GM12891 (cell line): ENCODE measurements around the gene CNN2.
A peak's percentile ranks its signal among the peaks of the same experiment; 100 is the strongest.

Experiments
- DNase-seq: peaks from one replicate; pipeline ENCODE4 v3.0.0; 2011; ENCODE audit warnings: low spot score; ENCODE audit not compliant: insufficient read length
- FAIRE-seq: peaks from 2 replicates; lab custom pipeline; 2011; peaks lifted over from hg19 to GRCh38; lab: Jason Lieb, UNC
- PAX5 ChIP-seq: IDR thresholded peaks from 2 replicates; pipeline ENCODE4 v1.6.1; 2011; ENCODE audit warnings: low read length, moderate library complexity, mild to moderate bottlenecking; ENCODE audit not compliant: insufficient read depth, severe bottlenecking
- POLR2A ChIP-seq: IDR thresholded peaks from 2 replicates; pipeline ENCODE4 v1.6.1; 2011; ENCODE audit warnings: low read depth, low read length, control low read depth
- POLR2AphosphoS5 ChIP-seq: IDR thresholded peaks from 2 replicates; pipeline ENCODE4 v1.6.1; 2011; ENCODE audit warnings: low read depth, low read length, control low read depth
- POU2F2 ChIP-seq: IDR thresholded peaks from 2 replicates; pipeline ENCODE4 v1.6.1; 2011; ENCODE audit warnings: low read depth, mild to moderate bottlenecking, control low read depth, low read length, moderate library complexity
- SPI1 ChIP-seq: IDR thresholded peaks from 2 replicates; pipeline ENCODE4 v1.6.1; 2011; ENCODE audit warnings: low read depth, low read length, control low read depth
- TAF1 ChIP-seq: IDR thresholded peaks from 2 replicates; pipeline ENCODE4 v1.6.1; 2011; ENCODE audit warnings: low read depth, low read length, control low read depth

CNN2 gene

DNA sequence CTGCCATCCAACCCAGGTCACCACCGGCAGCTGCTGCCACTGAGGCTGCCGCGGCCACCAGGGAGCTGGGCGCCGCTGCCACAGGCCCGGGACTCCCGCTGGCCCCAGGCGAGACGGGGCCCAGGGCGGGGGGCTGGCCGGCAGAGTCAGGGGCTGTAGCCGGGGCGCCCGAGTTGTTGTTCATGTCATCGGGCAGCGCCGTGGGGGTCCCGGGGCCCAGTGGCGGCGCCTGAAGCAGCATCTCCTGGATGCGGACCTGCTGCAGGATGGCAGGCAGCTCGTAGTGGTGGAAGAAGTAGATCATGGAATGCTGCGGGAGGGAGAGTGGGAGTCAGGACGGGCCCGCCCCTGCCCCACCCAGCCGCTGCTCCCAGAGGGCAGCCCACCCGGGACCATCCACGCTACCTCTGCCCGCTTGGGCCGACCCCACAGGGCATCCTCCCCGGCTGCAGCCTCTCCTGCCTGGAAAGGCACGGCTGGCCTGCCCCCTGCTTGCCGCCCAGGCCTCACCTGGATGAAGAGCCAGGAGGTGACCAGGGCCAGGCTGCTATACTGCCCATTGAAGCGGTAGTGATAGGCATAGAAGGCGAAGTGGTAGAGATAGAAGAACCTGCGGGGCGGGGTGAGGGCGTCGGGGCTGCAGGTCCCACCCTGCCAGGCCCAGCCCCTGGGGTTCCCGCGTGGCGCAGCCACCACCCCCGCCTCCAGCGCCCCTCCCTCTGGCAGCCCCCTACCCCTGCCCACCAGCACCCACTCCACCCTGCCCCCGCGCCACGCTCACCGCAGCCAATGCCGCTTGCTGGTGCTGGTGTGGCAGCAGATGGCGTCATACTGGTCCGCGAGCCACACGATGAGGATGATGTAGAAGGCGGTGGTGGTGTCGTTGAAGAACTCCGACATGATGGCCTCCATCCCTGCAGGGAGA is 15.6 kb upstream of the CNN2 start:
- no peak for FAIRE-seq
- TF ChIP-seq POLR2A (no peak), POLR2AphosphoS5 (no peak), PAX5 (no peak), TAF1 (no peak), POU2F2 (no peak), SPI1 (no peak)

DNA sequence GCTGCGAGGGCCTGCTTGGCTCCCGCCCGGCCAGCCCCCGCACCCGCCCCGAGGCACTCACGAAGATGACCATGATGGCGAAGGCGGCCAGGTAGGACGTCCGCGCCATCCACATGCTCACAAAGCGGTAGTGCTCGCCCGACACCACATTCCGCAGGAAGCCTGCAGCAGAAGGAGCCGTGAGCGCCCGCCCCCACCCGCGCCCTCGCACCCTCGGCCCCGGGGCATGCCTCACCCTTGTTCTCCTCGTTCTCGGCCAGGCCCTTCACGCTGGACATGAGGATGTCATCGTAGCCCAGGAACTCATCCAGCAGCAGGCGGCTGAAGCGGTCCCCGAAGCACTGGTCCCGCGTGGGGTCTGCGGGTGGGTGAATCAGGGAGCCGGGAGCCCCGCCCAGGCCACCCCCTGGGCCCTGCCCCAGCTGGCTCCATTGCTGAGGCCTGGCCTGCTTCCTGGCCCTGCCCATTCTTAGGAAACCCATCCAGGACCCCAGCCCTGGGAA is 14.5 kb upstream of the CNN2 start:
- no peak for DNase-seq
- TF ChIP-seq POLR2AphosphoS5 (no peak), SPI1 (no peak), PAX5 (no peak), TAF1 (no peak), POU2F2 (no peak), POLR2A (no peak)
- no peak for FAIRE-seq

More for the DNA sequence above, 15.6 kb upstream of the CNN2 start:
- no peak for DNase-seq

DNA sequence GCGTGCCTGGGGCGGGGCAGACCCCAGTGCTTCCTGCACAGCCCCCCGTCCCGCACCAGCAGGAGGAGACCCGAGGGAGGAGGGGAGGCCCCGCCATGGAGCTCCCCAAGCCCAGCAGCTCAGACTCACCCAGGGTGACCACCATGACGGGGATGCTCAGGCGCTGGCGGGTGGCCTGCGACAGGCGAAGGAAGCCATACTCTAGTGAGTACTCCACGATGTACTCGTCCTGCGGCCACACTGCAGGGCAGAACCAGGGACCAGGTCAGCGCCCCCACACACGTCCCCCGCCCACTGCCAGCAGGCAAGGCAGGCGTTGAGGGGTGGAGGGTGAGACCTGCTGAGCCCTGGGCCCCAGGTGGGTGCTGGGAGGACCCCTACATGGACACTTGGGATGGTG is 14.1 kb upstream of the CNN2 start:
- TF ChIP-seq POLR2AphosphoS5, result 0 out of 2 replicates have a peak, but pooled peaks have one; percentile 5
- TF ChIP-seq PAX5, result no peak
- DNase-seq (no peak), FAIRE-seq (no peak)

DNA sequence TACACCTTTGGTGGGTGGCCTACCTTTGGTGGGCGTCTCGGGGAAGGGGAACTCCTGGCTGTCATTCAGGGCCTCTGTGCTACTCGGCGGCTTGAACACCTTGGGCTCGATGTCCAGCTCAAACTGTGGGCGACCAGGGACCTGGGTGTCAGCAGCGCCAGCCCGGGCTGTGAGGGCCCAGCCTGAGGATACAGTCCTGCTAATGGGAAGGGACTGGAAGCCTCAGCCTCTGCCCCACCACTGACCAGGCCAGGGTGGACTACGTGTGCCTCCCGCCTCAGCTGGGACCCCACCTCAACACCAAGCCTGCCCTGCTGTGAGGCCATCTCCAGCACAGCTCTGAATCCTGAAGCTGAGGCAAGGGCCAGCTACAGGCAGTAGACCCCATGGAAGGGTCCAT is 13.2 kb upstream of the CNN2 start:
- TF ChIP-seq POLR2AphosphoS5 (no peak), POLR2A (0 out of 2 replicates have a peak, but pooled peaks have one; percentile 16)
- DNase-seq, result no peak
- no peak for FAIRE-seq

DNA sequence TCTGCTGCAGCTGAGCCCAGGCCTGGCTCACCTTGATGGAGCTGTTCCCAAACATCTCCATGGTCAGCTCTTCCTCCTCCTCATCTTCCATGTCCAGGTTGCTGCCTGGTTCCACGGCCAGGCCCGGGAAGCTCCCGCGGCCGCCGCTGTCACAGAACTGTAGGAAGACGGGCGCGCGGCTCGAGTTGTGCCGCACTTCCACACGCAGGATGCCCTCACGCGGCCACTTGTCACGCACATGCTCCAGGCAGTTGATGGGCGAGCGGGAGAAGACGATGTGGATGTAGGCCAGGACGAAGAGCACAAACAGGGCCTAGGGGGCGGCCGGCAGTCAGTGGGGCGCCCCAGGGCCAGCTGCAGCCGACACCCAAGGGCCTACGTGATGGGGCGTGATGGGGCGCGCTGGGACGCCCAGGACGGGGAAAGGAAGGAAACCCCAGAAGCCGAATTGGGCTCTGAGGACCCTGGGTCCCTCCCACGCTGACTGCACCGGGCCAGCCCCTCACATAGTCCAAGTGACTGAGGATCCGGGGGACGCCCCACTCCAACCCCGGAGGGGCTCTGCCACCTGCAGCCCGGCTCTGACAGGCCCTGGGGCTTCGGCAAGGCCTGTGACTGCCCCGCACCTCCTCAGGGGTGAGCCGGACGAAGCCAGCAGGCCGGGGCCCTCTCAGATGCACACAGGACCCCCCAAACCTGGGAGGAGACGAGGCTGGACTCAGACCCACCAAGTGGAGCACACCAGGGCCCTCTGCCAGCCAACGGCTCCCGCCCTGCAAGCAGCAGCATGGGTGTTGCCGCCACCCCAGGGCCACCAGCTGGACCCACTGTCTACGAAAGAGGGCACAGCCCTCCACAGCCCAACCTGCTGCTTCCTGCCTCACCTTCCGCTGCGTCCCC is 12.0 kb upstream of the CNN2 start:
- DNase-seq (no peak), FAIRE-seq (no peak)
- TF ChIP-seq TAF1 (no peak), POLR2A (no peak), POLR2AphosphoS5 (no peak; the same call in 1 of the 2 replicates), POU2F2 (no peak), PAX5 (no peak), SPI1 (no peak)

DNA sequence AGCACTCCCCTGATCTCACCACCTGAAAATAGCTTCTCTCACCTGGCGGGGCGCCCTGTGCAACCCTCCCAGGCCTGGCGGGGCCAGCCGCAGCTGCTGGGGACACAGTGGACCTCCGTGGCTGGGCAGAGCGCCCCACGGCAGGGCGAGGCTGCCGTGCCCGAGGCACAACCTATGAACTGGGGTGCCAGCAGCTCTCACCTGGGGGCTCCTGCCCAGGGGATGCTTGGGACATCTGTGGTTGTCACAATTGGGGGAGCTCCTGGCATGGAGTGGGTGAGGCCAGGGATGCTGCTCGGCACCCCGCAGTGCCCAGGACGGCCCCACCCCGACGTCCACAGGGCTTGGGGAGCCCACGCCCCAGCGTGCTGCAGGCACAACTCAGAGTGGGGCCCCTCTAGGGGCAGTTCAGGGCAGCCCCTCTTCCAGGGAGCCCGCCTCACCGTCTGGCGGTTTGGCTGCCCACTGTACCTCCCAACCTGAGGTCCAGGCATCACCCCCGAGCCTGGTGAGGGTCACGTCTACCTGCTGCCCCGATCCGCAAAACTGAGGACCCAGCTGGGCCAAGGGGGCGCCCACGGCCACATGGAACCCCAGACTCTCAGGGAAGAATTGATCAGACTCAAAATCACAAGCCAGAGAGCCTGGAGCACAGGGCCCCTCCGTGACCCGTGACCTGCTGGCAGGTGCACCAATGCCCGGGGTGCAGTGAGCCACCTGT is 11.2 kb upstream of the CNN2 start:
- TF ChIP-seq POLR2A (no peak), POU2F2 (no peak), SPI1 (no peak), POLR2AphosphoS5 (no peak), TAF1 (no peak), PAX5 (no peak)
- FAIRE-seq, result no peak
- no peak for DNase-seq

DNA sequence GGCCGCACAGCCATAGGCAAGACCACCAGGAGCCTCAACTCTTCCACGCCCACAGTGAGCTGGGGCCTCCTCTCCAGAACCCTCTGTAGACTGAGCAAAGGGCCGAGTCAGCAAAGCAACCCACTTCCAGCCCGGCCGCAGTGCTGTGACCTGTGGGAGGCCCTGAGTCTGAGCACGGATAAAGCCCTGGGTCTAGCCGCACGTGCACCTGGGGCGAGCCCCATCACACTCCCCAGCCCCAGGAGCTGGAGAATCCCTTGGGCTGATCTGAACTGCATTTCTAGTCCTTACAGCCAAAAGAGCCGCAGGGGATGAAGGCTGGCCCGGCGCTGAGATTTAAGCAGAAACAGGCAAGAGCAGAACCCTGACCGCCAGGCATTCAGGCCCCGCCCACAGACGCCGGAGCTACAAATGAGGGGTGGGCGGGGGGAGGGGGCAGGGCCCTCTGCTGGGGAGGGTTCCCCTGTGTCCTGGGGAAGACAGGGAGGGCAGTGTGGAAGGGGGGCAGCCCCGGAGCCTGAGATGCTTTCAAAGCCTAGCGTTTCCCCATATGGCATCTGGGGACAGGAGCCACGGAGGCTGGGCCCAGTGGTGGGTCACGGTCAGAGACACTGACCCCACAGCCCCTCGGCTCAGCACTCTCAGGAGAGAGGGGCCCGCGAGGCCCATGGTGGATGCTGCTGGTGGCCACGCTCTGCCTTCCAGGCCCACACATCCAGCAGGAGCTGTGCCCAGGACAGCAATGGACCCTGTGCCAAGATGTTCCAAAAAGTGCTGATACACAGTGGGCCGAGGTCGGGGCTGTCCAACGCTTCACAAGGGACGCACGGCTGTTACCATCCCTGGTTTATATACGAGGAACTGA is 10.4 kb upstream of the CNN2 start:
- no peak for FAIRE-seq
- no peak for TF ChIP-seq POLR2A
- no peak for TF ChIP-seq PAX5
- TF ChIP-seq TAF1, result no peak
- no peak for TF ChIP-seq POLR2AphosphoS5
- no peak for TF ChIP-seq SPI1
- TF ChIP-seq POU2F2, result no peak
- no peak for DNase-seq

DNA sequence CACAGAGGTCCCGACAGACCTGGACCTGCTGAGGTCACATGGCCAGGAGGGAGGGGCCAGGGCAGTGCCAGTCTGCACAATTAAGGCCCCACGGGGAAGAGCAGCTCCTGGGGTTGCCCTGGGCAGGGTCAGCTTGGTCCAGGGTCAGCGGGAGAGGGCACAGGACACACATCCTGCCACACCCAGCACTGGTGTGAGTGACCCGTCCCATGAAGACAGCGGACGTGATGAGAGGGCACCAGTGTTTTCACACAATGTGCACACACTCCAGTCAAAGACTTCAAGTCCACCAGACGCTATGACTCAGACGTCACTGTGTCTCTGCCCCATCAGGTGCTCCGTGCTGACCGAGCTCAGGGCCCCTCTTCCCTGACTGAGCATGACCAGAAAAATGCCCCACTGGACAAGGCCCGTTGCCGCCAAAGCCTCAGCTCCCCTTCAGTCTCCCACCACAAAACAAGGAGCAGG is 9.7 kb upstream of the CNN2 start:
- DNase-seq (no peak), FAIRE-seq (no peak)
- TF ChIP-seq PAX5 (no peak), POLR2A (no peak), POLR2AphosphoS5 (no peak), SPI1 (no peak), POU2F2 (no peak), TAF1 (no peak)
